Renal cortical epithelial cell (primary cell): Measurements from ENCODE around the gene FAM162A. TPM values are rescaled to one million over a fixed set of nuclear protein-coding genes. Genes with fewer than 3 reads are reported as not detected.
A peak's percentile ranks its signal among the peaks of the same experiment; 100 is the strongest.
"Not testable (repeated sequence)": the region's sequence is repeated elsewhere in the genome, so short reads cannot be mapped to it uniquely, and the experiment has no call there.

Experiments
- DNase-seq: peaks from one replicate; pipeline ENCODE4 v3.0.0-alpha.2; 2011; ENCODE audit warnings: low read depth
- total RNA-seq: library from RNA; depleted of rRNA; stranded (reverse); fragments of >200 nt; gene quantifications from 2 replicates; pipeline ENCODE4 v1.2.3, GENCODE V29; 2014

FAM162A gene
- total RNA-seq, 1 donor from 2014 or later, result 53.6 TPM

- DNase-seq, result peak; percentile 48
Measured at GRCh38 chr3:122416966-122417365, 33.0 kb downstream of the FAM162A start.

- DNase-seq, result no peak
Measured at GRCh38 chr3:122421101-122421500, 37.1 kb downstream of the FAM162A start.

GRCh38 chr3:122421836-122422235 is 37.9 kb downstream of the FAM162A start:
- peak; percentile 4 for DNase-seq

- no peak for DNase-seq
Measured at GRCh38 chr3:122427857-122428471, 44.0 kb downstream of the FAM162A start.

- DNase-seq, result no peak
Measured at GRCh38 chr3:122430371-122430770, 46.4 kb downstream of the FAM162A start.

- DNase-seq, result no peak
Measured at GRCh38 chr3:122435950-122436349, 52.0 kb downstream of the FAM162A start.

DNA sequence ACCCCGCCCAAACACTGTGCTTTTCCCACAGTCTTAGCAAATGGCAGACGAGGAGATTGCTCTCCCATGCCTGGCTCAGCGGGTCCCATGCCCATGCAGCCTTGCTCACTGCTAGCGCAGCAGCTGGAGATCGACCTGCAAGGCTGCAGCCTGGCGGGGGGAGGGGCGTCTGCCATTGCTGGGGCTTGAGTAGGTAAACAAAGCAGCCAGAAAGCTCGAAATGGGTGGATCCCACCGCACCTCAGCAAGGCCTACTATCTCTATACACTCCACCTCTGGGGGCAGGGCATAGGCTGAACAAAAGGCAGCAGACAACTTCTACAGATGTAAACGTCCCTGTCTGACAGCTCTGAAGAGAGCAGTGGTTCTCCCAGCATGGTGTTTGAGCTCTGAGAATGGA is 59.1 kb downstream of the FAM162A start:
- no peak for DNase-seq

- DNase-seq, result not testable (repeated sequence)
Measured at GRCh38 chr3:122443762-122444490, 59.9 kb downstream of the FAM162A start.

- not testable (repeated sequence) for DNase-seq
Measured at GRCh38 chr3:122444491-122444887, 60.5 kb downstream of the FAM162A start.

GRCh38 chr3:122448218-122448617 is 64.2 kb downstream of the FAM162A start:
- not testable (repeated sequence) for DNase-seq

DNA sequence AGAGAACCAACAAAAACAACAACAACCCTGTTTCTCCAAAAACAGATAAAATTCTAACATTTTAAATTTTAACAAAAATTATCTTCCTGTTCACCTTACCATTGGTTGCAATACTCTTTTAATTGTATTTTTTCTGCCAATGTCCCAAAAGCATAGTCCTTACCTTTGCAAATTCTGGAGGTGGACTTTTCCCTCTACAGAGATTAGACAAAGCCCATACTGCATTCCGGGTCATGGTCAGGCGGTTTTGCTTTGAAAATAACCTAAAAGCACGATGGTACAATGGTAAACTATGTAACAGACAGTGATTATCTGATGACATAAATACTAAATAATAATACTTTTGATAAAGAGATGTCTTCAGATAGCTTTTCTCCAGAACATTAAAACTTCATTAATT is 67.4 kb downstream of the FAM162A start:
- no peak for DNase-seq

DNA sequence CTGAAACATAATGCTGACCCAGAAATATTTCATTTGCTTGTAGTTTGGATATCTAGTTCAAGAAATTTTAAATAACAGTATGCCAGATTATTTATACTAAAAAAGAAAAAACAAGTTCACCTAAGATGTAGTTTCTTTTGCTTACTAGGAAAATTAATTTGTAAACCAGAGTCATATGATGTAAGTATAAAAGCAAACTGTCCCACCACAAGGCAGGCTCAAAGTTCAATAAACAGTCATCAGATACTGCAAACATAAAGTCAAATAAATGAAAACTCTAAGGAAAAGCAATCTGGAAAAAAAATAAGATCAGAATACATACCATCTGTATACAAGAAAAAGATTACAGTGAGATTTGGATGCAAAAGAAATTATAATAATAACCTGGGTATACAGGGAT is 72.1 kb downstream of the FAM162A start:
- peak; percentile 15 for DNase-seq

- no peak for DNase-seq
Measured at GRCh38 chr3:122457706-122458105, 73.7 kb downstream of the FAM162A start.

DNA sequence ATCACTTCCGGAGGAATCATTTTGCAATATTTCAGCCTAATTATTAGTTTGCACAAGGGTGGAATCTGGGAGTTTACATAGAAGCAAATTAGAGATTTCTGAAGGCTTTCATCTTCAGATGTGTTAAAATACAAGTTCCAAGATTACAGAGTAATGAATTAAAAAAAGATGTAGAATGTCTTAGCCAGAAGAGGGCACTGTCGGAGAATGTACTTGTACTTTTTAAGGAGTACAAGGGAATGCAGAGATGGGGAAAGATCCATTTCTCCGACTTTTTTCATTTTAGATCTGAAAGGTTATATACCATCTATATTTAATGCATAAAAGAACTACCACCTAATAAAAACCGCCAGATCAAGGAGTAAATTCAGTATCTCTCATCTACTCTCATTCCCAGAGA is 75.0 kb downstream of the FAM162A start:
- peak; percentile 71 for DNase-seq

DNA sequence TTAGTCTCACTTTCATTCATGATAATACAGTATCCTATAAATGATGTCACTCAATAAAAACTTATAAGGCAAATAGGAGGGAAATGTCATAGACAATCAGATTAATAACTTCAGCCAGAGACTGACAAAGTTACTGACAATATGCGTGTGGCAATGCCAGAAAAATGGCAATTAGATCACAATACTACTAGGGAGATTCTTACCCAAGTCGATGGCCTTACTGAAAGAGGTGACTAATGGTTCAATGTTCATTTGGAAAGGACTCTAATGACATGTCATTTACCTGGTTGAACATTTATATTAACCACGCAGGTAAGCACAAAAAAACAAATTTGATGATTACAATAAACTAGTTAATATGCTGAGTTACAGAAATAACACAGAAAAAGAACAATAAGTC is 77.8 kb downstream of the FAM162A start:
- DNase-seq, result no peak

Other genes with a start within 250 kb of the FAM162A start
- 3.2 TPM in 1 of 2 replicates, not detected in the other for gene CASR, start 200.5 kb upstream of the FAM162A start, total RNA-seq
- gene CSTA, start 58.9 kb upstream of the FAM162A start, total RNA-seq, result not detected in 2 replicates
- 45.8 and 63.6 TPM in 2 replicates for gene MIX23, start 951 bp upstream of the FAM162A start, total RNA-seq
- 3.5 and 6.7 TPM in 2 replicates for gene WDR5B, start 31.9 kb downstream of the FAM162A start, total RNA-seq
- gene KPNA1, start 130.8 kb downstream of the FAM162A start, total RNA-seq, result 29.5 and 61.3 TPM in 2 replicates
- 39.8 and 41.5 TPM in 2 replicates for gene PARP9, start 180.1 kb downstream of the FAM162A start, total RNA-seq
- 39.1 and 55.1 TPM in 2 replicates for gene DTX3L, start 180.2 kb downstream of the FAM162A start, total RNA-seq
- gene PARP15, start 193.5 kb downstream of the FAM162A start, total RNA-seq, result 0.20 TPM in 1 of 2 replicates, not detected in the other